Lower lobe of right lung (tissue), 2 donors: ENCODE results near the gene CLRN3. TPM values are rescaled to one million over a fixed set of nuclear protein-coding genes. Genes with fewer than 3 reads are reported as not detected.

Experiments used
- ATAC-seq, 2 donors: fragments of 200-7000 bp; cut with Tn5 transposase; one replicate each; pipeline ENCODE4 v1.9.1; 2020 to 2022; ENCODE audit warnings: mild to moderate bottlenecking in 2 of 2, moderate library complexity in 2 of 2
- DNase-seq: peaks from one replicate; pipeline ENCODE4 v3.0.0-alpha.2; 2020
- H3K27ac ChIP-seq: fragments of 200-600 bp; one replicate; pipeline ENCODE4 v1.8.0; 2022
- H3K27me3 ChIP-seq: fragments of 200-600 bp; one replicate; pipeline ENCODE4 v1.8.0; 2022; ENCODE audit warnings: low read depth
- H3K36me3 ChIP-seq: fragments of 200-600 bp; one replicate; pipeline ENCODE4 v1.8.0; 2022; ENCODE audit warnings: mild to moderate bottlenecking
- H3K4me1 ChIP-seq: fragments of 200-600 bp; one replicate; pipeline ENCODE4 v1.8.0; 2022
- H3K4me3 ChIP-seq: fragments of 200-600 bp; one replicate; pipeline ENCODE4 v1.8.0; 2022; ENCODE audit warnings: mild to moderate bottlenecking
- H3K9me3 ChIP-seq: fragments of 200-600 bp; one replicate; pipeline ENCODE4 v1.8.0; 2022
- CTCF ChIP-seq: fragments of 200-600 bp; IDR thresholded peaks from one replicate; pipeline ENCODE4 v1.8.0; 2022; ENCODE audit warnings: antibody characterized with exemption, mild to moderate bottlenecking
- intact Hi-C: fragments of 100-400 bp; cut with DNase I; formaldehyde crosslinking; loops from one replicate; pipeline ENCODE4 v1.11.0; 2022
- total RNA-seq: library from RNA; stranded (reverse); fragmentation: NEBNext Ultra II Directional; extraction: Animal tissue kit (Norgen Biotek cat#: 25700); gene quantifications from one replicate; pipeline ENCODE4 v1.2.1, GENCODE V29; 2021
- donor health status: DM: no; HTN: yes; CAD: no; lungs with severe emphysema.

The CLRN3 gene
- total RNA-seq, 1 donor from 2014 or later = not detected

DNA sequence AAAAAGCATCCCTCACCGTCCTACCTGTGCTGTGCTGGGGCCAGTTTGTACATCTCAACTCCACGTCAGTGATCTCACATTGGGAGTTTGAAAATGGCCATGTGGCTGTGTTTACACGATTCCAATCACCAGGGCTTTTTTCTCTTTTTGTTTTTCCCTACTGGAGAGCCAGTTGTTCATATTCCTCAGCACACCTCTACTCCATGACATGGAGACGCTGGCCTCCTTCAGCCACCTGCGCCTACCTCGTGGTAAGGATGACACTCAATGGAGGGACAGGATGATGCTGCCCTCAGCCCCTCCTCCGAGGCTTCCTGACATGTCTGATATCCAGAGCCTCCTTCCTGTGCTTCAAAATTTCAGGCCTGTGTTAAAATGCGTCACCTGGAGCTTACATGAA lies 10.3 kb downstream of the CLRN3 start:
- intact Hi-C loops = no loop called here
- no peak for ATAC-seq
- Histone ChIP-seq H3K4me3 (no peak overlapping the region), H3K27me3 (no peaks in the 10 kb centered on the region), H3K27ac (no peak overlapping the region), H3K9me3 (no peaks in the 10 kb centered on the region), H3K36me3 (no peaks in the 10 kb centered on the region), H3K4me1 (peaks cover 15% of the 10 kb centered on the region)
- no peak for TF ChIP-seq CTCF
- DNase-seq = no peak

- Histone ChIP-seq H3K4me3 (no peak overlapping the region), H3K36me3 (no peaks in the 10 kb centered on the region), H3K4me1 (peaks cover 15% of the 10 kb centered on the region), H3K9me3 (no peaks in the 10 kb centered on the region), H3K27me3 (no peaks in the 10 kb centered on the region), H3K27ac (peak overlapping the region; percentile 26)
- TF ChIP-seq CTCF = no peak
- intact Hi-C loops = no loop called here
- ATAC-seq = no peak
- no peak for DNase-seq
Observed at GRCh38 chr10:127881262-127881661, 11.5 kb downstream of the CLRN3 start.

DNA sequence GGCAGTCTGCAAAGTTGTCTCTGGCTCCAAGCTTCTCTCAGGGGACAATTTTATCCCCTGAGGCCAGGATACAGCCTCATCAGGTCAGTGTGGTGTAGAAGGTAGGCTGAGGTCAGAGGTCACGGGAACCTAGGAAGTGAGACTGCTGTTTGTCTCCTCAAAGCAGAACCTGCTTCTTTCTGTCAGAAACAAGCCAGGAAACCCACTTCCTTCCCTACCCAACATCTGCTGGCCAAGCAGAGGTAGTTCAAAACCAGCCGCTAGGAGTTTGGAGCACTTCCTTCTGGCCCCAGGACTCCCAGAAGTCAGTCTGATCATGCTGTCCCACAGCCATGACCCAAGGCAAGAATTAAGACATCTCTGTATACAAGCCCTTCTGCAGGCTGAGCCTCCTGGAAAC lies 12.2 kb downstream of the CLRN3 start:
- ATAC-seq = peak; percentile 66 to 75
- Histone ChIP-seq H3K27me3 (no peaks in the 10 kb centered on the region), H3K4me1 (peaks cover 15% of the 10 kb centered on the region), H3K36me3 (no peaks in the 10 kb centered on the region), H3K9me3 (no peaks in the 10 kb centered on the region), H3K4me3 (no peak overlapping the region), H3K27ac (peak overlapping the region; percentile 26)
- DNase-seq = no peak
- intact Hi-C loops = no loop called here
- no peak for TF ChIP-seq CTCF

GRCh38 chr10:127878475-127879055 lies 14.2 kb downstream of the CLRN3 start:
- H3K9me3 ChIP-seq = no peaks in the 10 kb centered on the region
- H3K4me3 ChIP-seq = no peak overlapping the region
- no peak overlapping the region for H3K27ac ChIP-seq
- intact Hi-C loops = no loop called here
- peaks cover 15% of the 10 kb centered on the region for H3K4me1 ChIP-seq
- no peaks in the 10 kb centered on the region for H3K36me3 ChIP-seq
- ATAC-seq = peak; percentile 42 to 57
- TF ChIP-seq CTCF = no peak
- H3K27me3 ChIP-seq = no peaks in the 10 kb centered on the region
- DNase-seq = no peak

- Histone ChIP-seq H3K4me3 (no peak overlapping the region), H3K4me1 (peaks cover 15% of the 10 kb centered on the region), H3K27ac (no peak overlapping the region), H3K27me3 (no peaks in the 10 kb centered on the region), H3K9me3 (no peaks in the 10 kb centered on the region), H3K36me3 (no peaks in the 10 kb centered on the region)
- no peak for TF ChIP-seq CTCF
- no peak for DNase-seq
- ATAC-seq = no peak
- intact Hi-C loops = no loop called here
Observed at GRCh38 chr10:127877699-127878098, 15.0 kb downstream of the CLRN3 start.

DNA sequence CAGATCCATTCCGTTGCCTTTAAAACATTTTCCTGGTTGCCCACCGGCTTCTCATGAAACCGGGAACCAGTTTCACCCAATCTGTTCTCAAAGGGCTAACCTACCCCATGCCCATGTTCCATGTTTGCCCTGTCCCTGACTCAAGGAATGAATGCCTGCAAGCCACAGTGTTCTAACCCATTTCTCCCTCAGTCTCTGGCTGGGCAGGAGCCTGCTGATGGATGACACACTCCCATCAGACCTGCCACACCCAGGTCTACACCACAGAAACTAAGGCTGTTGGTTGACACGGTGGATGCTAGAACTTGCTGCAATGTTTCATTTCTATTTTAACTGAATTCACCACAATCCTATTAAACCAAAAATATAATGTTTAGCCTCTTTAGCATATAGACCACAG lies 15.6 kb downstream of the CLRN3 start:
- ATAC-seq = no peak
- intact Hi-C loops = no loop called here
- DNase-seq = no peak
- Histone ChIP-seq H3K36me3 (no peaks in the 10 kb centered on the region), H3K4me1 (peaks cover 15% of the 10 kb centered on the region), H3K4me3 (no peak overlapping the region), H3K27me3 (no peaks in the 10 kb centered on the region), H3K9me3 (no peaks in the 10 kb centered on the region), H3K27ac (no peak overlapping the region)
- no peak for TF ChIP-seq CTCF
